ENCODE measurements around the gene JADE2. TPM values are rescaled to one million over a fixed set of nuclear protein-coding genes. Genes with fewer than 3 reads are reported as not detected.

Gene JADE2
- total and polyA plus RNA-seq, 2 donors (not counting 3 experiments of a cell fraction or from before 2014, with no cell fraction given), result 11.6 to 31.1 TPM

- FAIRE-seq (peak; percentile 75), DNase-seq (ENCODE audit: low read depth, low spot score) (peak; percentile 52)
- Histone ChIP-seq H3K4me2 (ENCODE audit: insufficient read depth, low read length) (peak overlapping the region; percentile 83), H3K79me2 (ENCODE audit: control insufficient read depth, insufficient read depth, low read length) (peaks cover 15% of the 10 kb centered on the region), H3K27ac (ENCODE audit: insufficient read depth, low read depth, low read length) (peak overlapping the region; percentile 45), H3K36me3 (ENCODE audit: control insufficient read depth in 2 of 2, extremely low read depth in 1 of 2, insufficient read depth in 2 of 2, low read length in 2 of 2) (no peaks in the 10 kb centered on the region), H4K20me1 (replicated peaks; ENCODE audit: control insufficient read depth, extremely low read depth, insufficient read depth, low read length) (no peaks in the 10 kb centered on the region), H3K9me3 (replicated peaks; ENCODE audit: control insufficient read depth, insufficient read depth, low read length) (no peaks in the 10 kb centered on the region), H2AFZ (ENCODE audit: low read depth, low read length) (peak overlapping the region; percentile 58), H3K9ac (replicated peaks; ENCODE audit: extremely low read depth, insufficient read depth, low read length) (peak overlapping the region; percentile 78), H3K4me1 (ENCODE audit: control insufficient read depth, extremely low read depth, insufficient read depth, low read length) (peaks cover 20% of the 10 kb centered on the region), H3K9me1 (replicated peaks; ENCODE audit: control insufficient read depth, extremely low read depth, insufficient read depth, low read length) (no peaks in the 10 kb centered on the region), H3K27me3 (ENCODE audit: control insufficient read depth in 2 of 2, insufficient read depth in 2 of 2, low read length in 2 of 2) (peaks cover 4 to 9% of the 10 kb centered on the region in 2 experiments), H3K4me3 (replicated peaks in 1 of 3; ENCODE audit: insufficient read depth in 1 of 3, low read depth in 1 of 3, low read length in 3 of 3) (peak overlapping the region; percentile 64 to 76 (median 71))
- no TSS peak for BruUV-seq (replicated peaks)
- POLR2A ChIA-PET, result interaction anchor here (0.6 to 2.1 kb wide), 8 partner anchors 21 to 116 kb away, joined by 3 to 11 read pairs (median 4); partner anchors contain the start of gene CDKN2AIPNL
- intact Hi-C loops (cut with micrococcal nuclease), result no loop called here
- CTCF ChIA-PET, result interaction anchor here (0.7 to 7.4 kb wide), 15 partner anchors 9 to 129 kb away, joined by 3 to 90 read pairs (median 7); partner anchors contain the start of gene CDKN2AIPNL
- dilution Hi-C loops (cut with MboI; ENCODE audit: extremely low pct_ligation_motif_present, low sequenced_read_pairs), result no loop called here
- TF ChIP-seq GATA2 (IDR thresholded peaks at IDR 0.05; ENCODE audit: insufficient read depth, insufficient read length, low read depth, low read length) (no peak), MYC (IDR thresholded peaks at IDR 0.05; ENCODE audit: low read depth, low read length) (no peak), JUN (IDR thresholded peaks at IDR 0.05; ENCODE audit: borderline replicate concordance, insufficient read depth, insufficient read length, low read depth) (no peak), MAX (IDR thresholded peaks at IDR 0.05; ENCODE audit: insufficient read depth, insufficient read length) (no peak), CTCF (IDR thresholded peaks at IDR 0.05; ENCODE audit: extremely low read depth in 1 of 2, insufficient read depth in 1 of 2, low read depth in 1 of 2, low read length in 2 of 2) (no peak), FOS (IDR thresholded peaks at IDR 0.05; ENCODE audit: borderline replicate concordance, insufficient read depth, low read length) (no peak), POLR2A (IDR thresholded peaks at IDR 0.05; ENCODE audit: low read depth, low read length) (no peak), EZH2 (IDR thresholded peaks at IDR 0.05; ENCODE audit: borderline replicate concordance, low read depth, low read length, severe bottlenecking) (no peak), POLR2AphosphoS5 (IDR thresholded peaks at IDR 0.05; ENCODE audit: insufficient read depth, low read depth, low read length) (no peak)
Observed at GRCh38 chr5:134524272-134524825, 1.1 kb upstream of the JADE2 start.
